GM23338 (cell line): ENCODE results near the gene CDK5R2. TPM values are rescaled to one million over a fixed set of nuclear protein-coding genes. Genes with fewer than 3 reads are reported as not detected.

ENCODE experiments used
- ATAC-seq: fragments of 200-7000 bp; cut with Tn5 transposase; 3 replicates; pipeline ENCODE4 v1.9.1; 2020
- DNase-seq: peaks from one replicate; pipeline ENCODE4 v3.0.0-alpha.2; 2015; ENCODE audit warnings: low spot score
- H2AFZ ChIP-seq: fragments of 200-600 bp; sonication (generic); 2 replicates; pipeline ENCODE4 v1.8.0; 2016; ENCODE audit warnings: antibody characterized with exemption, mild to moderate bottlenecking, moderate library complexity
- H3F3A ChIP-seq: fragments of 200-600 bp; sonication (generic); replicated peaks from 2 replicates; pipeline ENCODE4 v1.8.0; 2017; ENCODE audit warnings: antibody characterized with exemption, mixed run types, low read depth
- H3K27ac ChIP-seq: fragments of 200-600 bp; sonication (generic); 2 replicates; pipeline ENCODE4 v1.6.1; 2016; ENCODE audit warnings: low read depth
- H3K27me3 ChIP-seq: fragments of 200-600 bp; sonication (generic); 2 replicates; pipeline ENCODE4 v1.8.0; 2016; ENCODE audit warnings: mild to moderate bottlenecking, mixed run types, moderate library complexity; ENCODE audit not compliant: insufficient read depth
- H3K36me3 ChIP-seq: fragments of 200-600 bp; sonication (generic); 2 replicates; pipeline ENCODE4 v1.8.0; 2016; ENCODE audit warnings: mild to moderate bottlenecking; ENCODE audit not compliant: insufficient read depth
- H3K4me1 ChIP-seq: fragments of 200-600 bp; sonication (generic); 2 replicates; pipeline ENCODE4 v1.8.0; 2016; ENCODE audit warnings: mild to moderate bottlenecking, moderate library complexity; ENCODE audit not compliant: insufficient read depth
- H3K4me2 ChIP-seq: fragments of 200-600 bp; sonication (generic); 2 replicates; pipeline ENCODE4 v1.7.1; 2017; ENCODE audit warnings: mixed run types
- H3K4me3 ChIP-seq: fragments of 200-600 bp; sonication (generic); 2 replicates; pipeline ENCODE4 v1.6.1; 2016; ENCODE audit warnings: mixed run types
- H3K79me2 ChIP-seq: fragments of 200-600 bp; sonication (generic); replicated peaks from 2 replicates; pipeline ENCODE4 v1.8.0; 2017; ENCODE audit warnings: mild to moderate bottlenecking; ENCODE audit not compliant: insufficient read depth
- H3K9me2 ChIP-seq: fragments of 200-600 bp; sonication (generic); 2 replicates; pipeline ENCODE4 v1.8.0; 2017; ENCODE audit not compliant: insufficient read depth
- H4K20me1 ChIP-seq: fragments of 200-600 bp; sonication (generic); replicated peaks from 2 replicates; pipeline ENCODE4 v1.8.0; 2017; ENCODE audit warnings: mild to moderate bottlenecking; ENCODE audit not compliant: insufficient read depth
- H3K27ac Mint-ChIP-seq: 2 replicates; pipeline ENCODE4 v1.8.0; 2020; ENCODE audit warnings: inconsistent platforms, mild to moderate bottlenecking, moderate library complexity, mixed read lengths
- H3K27me3 Mint-ChIP-seq: 3 replicates; pipeline ENCODE4 v1.8.0; 2022; ENCODE audit warnings: low read depth, mild to moderate bottlenecking, moderate library complexity, mixed read lengths, inconsistent platforms; ENCODE audit not compliant: insufficient read depth, poor library complexity
- H3K36me3 Mint-ChIP-seq: 3 replicates; pipeline ENCODE4 v1.8.0; 2021; ENCODE audit warnings: low read depth, mild to moderate bottlenecking, inconsistent platforms, moderate library complexity, mixed read lengths
- H3K4me1 Mint-ChIP-seq: 3 replicates; pipeline ENCODE4 v1.8.0; 2020; ENCODE audit warnings: mild to moderate bottlenecking, inconsistent platforms, mixed read lengths
- H3K4me3 Mint-ChIP-seq: 3 replicates; pipeline ENCODE4 v1.8.0; 2021; ENCODE audit warnings: moderate library complexity, mild to moderate bottlenecking, inconsistent platforms, mixed read lengths
- H3K9me3 Mint-ChIP-seq: 3 replicates; pipeline ENCODE4 v1.8.0; 2020; ENCODE audit warnings: moderate library complexity, mild to moderate bottlenecking, inconsistent platforms, mixed read lengths
- ETS1 ChIP-seq: IDR thresholded peaks from 2 replicates; pipeline ENCODE4 v1.6.1; 2016; ENCODE audit warnings: antibody characterized with exemption
- EZH2 ChIP-seq: fragments of 200-600 bp; sonication (generic); IDR thresholded peaks from one replicate; pipeline ENCODE4 v1.8.0; 2017; ENCODE audit warnings: antibody characterized with exemption, mild to moderate bottlenecking, low read depth; ENCODE audit not compliant: unreplicated experiment
- EZH2phosphoT487 ChIP-seq: fragments of 200-600 bp; sonication (generic); IDR thresholded peaks from one replicate; pipeline ENCODE4 v1.8.1; 2018; ENCODE audit warnings: antibody characterized with exemption; ENCODE audit not compliant: unreplicated experiment
- NANOG ChIP-seq: IDR thresholded peaks from 2 replicates; pipeline ENCODE4 v1.6.1; 2016; ENCODE audit warnings: antibody characterized with exemption, borderline replicate concordance
- POLR2AphosphoS5 ChIP-seq: IDR thresholded peaks from 2 replicates; pipeline ENCODE4 v1.6.1; 2016; ENCODE audit warnings: antibody characterized with exemption, low read depth
- REST ChIP-seq: IDR thresholded peaks from one replicate; pipeline ENCODE4 v1.6.1; 2018; ENCODE audit warnings: antibody characterized with exemption; ENCODE audit not compliant: unreplicated experiment
- STAT1 ChIP-seq: IDR thresholded peaks from one replicate; pipeline ENCODE4 v1.6.1; 2016; ENCODE audit warnings: antibody characterized with exemption; ENCODE audit not compliant: unreplicated experiment
- ZNF331 ChIP-seq: fragments of 250-450 bp; sonication (Bioruptor Pico); IDR thresholded peaks from 2 replicates; pipeline ENCODE4 v1.5.0; 2020; ENCODE audit warnings: low read depth, mild to moderate bottlenecking, moderate library complexity
- polyA plus RNA-seq: library from polyadenylated mRNA; unstranded; fragments of >200 nt; fragmentation: Nextera tagmentation; extraction: Ambion mirVana; gene quantifications from 2 replicates; pipeline ENCODE4 v1.2.1, GENCODE V29; 2016
- total RNA-seq: library from RNA; depleted of rRNA; stranded (reverse); fragments of >200 nt; shearing (Covaris generic); gene quantifications from 2 replicates; pipeline ENCODE4 v1.2.3, GENCODE V29; 2014

The CDK5R2 gene
- total and polyA plus RNA-seq, 2 experiments from 2014 or later, result 0.56 TPM; not detected in 1

GRCh38 chr2:218999021-218999880 lies 39.8 kb downstream of the CDK5R2 start (continued):
- TF ChIP-seq REST, result no peak
- no peak for TF ChIP-seq STAT1
- no peak for TF ChIP-seq EZH2phosphoT487
- no peak for TF ChIP-seq POLR2AphosphoS5
- no peak for TF ChIP-seq EZH2

GRCh38 chr2:218999881-219000568 lies 40.6 kb downstream of the CDK5R2 start:
- ATAC-seq, result peak; percentile 2
- Mint-ChIP-seq H3K27me3 (peaks cover 97% of the 10 kb centered on the region), H3K4me1 (peaks cover 24% of the 10 kb centered on the region), H3K9me3 (peaks cover 2% of the 10 kb centered on the region; the same call in 1 of the 3 replicates), H3K27ac (no peak overlapping the region), H3K4me3 (peak overlapping the region; percentile 46), H3K36me3 (no peaks in the 10 kb centered on the region; the same call in 2 of the 3 replicates)
- peaks cover 100% of the 10 kb centered on the region for H3K27me3 ChIP-seq
- H4K20me1 ChIP-seq, result peaks cover 10% of the 10 kb centered on the region
- H3K4me1 ChIP-seq, result peaks cover 37% of the 10 kb centered on the region
- DNase-seq, result peak; percentile 84
- H3F3A ChIP-seq, result 0 out of 2 replicates have a peak, but pooled peaks cover 6% of the 10 kb centered on the region
- H3K27ac ChIP-seq, result no peak overlapping the region
- peak overlapping the region; percentile 16; the same call in 1 of the 2 replicates for H2AFZ ChIP-seq
- peak overlapping the region; percentile 90 for H3K4me2 ChIP-seq
- H3K36me3 ChIP-seq, result no peaks in the 10 kb centered on the region
- no peaks in the 10 kb centered on the region for H3K79me2 ChIP-seq
- H3K9me2 ChIP-seq, result no peaks in the 10 kb centered on the region
- H3K4me3 ChIP-seq, result peak overlapping the region; percentile 72
- TF ChIP-seq NANOG (no peak), POLR2AphosphoS5 (peak; percentile 37), STAT1 (no peak), EZH2 (peak; percentile 54), ZNF331 (CRISPR knock-in tag) (no peak), REST (no peak), ETS1 (peak; percentile 72)
